NB4 (cell line): ENCODE measurements around the gene KRT1.

Experiments used
- MYC ChIP-seq: IDR thresholded peaks from 2 replicates; pipeline ENCODE4 v1.6.1; 2011; ENCODE audit warnings: low read depth, low read length
- TF ChIP-seq, protein P1 (sequence below): IDR thresholded peaks from one replicate; pipeline ENCODE4 v1.5.1; 2012; ENCODE audit warnings: low read depth, low read length

DNA sequence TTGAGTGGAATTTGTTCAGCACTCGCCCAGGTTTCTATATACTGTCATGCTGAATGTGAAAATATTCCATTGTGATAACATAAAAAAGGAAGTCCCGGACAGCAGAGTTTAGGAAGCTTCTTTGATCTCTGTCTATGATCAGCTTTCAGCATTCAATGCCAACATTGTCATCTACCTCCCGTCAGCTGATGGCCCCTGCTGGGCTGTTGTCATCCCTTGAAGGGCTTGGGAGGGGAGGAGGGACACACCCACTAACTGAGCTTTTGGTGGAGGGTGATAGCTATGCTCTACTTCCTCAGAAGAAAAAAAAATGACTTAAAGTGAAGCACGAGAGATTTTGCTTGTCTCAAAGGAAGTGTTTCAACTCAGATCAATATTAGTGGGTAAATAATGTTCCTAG is 27.8 kb upstream of the KRT1 start:
- no peak for TF ChIP-seq MYC
- TF ChIP-seq, protein P1, sequence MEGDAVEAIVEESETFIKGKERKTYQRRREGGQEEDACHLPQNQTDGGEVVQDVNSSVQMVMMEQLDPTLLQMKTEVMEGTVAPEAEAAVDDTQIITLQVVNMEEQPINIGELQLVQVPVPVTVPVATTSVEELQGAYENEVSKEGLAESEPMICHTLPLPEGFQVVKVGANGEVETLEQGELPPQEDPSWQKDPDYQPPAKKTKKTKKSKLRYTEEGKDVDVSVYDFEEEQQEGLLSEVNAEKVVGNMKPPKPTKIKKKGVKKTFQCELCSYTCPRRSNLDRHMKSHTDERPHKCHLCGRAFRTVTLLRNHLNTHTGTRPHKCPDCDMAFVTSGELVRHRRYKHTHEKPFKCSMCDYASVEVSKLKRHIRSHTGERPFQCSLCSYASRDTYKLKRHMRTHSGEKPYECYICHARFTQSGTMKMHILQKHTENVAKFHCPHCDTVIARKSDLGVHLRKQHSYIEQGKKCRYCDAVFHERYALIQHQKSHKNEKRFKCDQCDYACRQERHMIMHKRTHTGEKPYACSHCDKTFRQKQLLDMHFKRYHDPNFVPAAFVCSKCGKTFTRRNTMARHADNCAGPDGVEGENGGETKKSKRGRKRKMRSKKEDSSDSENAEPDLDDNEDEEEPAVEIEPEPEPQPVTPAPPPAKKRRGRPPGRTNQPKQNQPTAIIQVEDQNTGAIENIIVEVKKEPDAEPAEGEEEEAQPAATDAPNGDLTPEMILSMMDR = no peak
